GF-D8 (cell line): ENCODE measurements around the gene ABCC11.
A peak's percentile ranks its signal among the peaks of the same experiment; 100 is the strongest.
"Not testable (repeated sequence)": the region's sequence is repeated elsewhere in the genome, so short reads cannot be mapped to it uniquely, and the experiment has no call there.

Experiments
- DNase-seq: peaks from one replicate; lab custom pipeline; 2025; lab: John Stamatoyannopoulos, UW

The ABCC11 gene

DNA sequence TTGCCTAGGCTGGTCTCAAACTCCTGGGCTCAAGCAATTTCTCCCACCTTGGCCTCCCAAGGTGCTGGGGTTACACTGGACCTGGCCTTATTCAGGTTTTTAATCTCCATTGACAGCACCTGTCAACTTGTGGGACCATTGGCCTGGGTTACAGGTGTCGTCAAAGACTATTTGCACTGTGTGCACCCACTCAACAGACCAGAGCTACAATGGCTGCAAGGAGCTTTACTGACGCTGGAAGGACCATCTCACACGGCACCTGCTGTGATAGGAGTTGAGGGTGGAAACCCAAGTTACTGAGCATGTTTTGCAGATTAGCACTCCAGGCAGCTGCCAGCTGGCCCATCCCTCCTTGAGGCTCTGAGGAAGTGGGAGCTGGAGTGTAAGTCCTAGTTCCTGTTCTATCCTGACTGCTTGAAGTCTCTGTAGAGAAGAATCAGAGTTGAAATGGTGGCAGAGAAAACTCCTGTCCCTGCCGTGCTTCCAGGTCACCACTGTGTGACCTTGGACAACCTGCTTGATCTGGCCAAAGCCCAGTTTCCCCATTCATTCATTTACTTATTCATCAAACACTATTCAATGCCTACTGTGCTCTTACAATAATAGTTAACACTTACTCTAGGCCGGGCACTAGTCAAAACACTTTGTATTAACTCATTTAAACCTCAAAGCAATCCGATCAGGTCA, 45.7 kb downstream of the ABCC11 start:
- no peak for DNase-seq

DNA sequence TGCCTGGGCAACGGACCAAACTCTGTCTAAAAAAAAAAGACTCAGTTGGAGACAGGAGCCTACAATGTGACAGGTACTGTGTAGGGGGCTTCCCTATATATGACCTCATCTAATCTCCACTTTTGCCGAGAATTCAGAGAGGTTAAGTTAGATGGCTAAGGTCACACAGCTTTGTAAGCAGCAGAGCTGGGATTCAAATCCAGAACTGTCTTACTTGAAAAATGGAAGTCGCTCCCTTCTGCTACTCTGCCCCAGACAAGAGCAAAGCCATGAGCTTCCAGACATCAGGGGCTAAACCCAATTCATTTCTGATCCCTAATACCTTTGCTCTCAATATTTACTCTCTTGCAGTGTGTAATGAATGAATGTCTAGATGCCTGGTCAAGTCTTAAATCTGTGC, 50.0 kb downstream of the ABCC11 start:
- no peak for DNase-seq

DNA sequence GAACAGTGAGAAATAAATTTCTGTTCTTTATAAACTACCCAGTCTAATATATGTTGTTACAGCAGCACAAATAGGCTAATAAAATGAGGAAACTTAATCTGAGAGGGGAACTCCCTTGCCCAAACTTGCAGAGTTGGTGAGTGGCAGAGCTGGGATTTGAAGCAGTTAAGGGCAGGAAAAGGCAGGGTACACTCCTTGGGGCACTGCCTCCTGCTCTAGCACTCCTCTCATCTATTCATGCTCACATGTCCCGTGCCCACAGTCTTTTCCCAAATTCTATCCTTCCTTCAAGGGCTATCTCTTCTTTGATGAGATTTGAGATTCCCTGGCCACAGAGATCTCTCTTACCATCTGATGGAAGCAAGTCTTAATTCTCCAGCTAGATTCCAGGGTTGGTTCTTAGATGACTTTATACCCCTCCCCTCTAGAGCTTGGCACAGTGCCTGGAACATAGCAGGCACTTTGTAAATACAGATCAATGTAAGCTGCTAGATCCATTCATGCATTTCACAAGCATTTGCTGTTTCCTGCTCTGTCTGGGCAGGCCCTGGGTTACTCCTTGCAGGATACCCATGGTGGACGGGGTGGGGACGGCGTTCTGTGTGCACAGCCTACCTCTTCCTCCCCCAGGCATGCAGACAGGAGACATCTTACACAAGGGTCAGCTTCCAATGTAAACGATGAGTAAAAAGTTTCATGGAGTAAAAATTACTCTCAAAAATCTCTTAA, 52.3 kb downstream of the ABCC11 start:
- DNase-seq, result no peak

DNA sequence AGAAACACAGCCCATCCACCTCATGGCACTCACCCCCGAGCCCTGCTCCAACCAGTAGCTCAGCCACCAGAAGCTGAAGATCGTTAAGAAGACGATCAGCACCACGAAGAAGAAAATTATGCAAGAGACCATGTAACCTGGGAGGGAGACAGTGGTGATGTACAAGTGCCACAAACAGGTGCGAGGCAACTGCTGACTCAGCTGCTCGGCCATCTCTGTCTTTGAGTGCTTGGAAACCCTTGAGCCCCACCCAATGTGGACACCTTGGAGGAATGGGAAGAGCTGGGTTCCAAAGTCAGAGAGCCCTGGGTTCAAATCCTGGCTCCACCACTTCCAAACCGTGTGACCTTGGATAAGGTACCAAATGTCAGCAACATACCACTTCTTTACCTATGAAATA, 53.5 kb downstream of the ABCC11 start:
- DNase-seq, result no peak

DNA sequence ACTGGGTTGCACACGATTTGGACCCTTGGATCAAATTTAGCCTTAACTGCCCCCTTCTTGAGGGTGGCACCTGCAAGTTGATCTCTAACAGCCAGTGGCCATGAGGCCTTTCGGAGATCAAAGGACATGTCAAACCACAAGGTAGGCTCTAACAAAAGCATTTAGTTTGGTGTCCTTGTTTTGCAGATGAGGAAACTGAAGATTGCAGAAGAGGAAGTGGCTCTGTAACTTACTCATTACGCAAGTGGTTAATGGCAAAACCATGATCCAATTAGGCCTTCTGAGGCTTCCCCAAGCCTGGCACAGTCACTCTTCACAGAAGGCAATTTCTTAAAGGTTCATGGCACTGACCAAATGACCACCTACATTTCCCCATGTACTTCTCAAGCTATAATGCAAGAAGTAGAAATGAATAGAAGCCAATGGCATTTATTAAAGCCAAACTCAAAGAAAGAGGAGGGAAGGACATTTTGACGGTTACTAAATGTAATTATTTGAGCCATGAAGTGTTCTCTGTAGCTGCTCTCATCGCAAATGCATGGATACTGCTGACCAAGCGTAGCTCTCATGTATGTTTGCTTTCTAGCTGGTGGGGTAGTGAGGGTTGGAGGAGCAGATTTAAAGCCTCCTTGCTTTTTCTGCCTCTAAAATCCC, 58.8 kb downstream of the ABCC11 start:
- peak; percentile 89 for DNase-seq

DNA sequence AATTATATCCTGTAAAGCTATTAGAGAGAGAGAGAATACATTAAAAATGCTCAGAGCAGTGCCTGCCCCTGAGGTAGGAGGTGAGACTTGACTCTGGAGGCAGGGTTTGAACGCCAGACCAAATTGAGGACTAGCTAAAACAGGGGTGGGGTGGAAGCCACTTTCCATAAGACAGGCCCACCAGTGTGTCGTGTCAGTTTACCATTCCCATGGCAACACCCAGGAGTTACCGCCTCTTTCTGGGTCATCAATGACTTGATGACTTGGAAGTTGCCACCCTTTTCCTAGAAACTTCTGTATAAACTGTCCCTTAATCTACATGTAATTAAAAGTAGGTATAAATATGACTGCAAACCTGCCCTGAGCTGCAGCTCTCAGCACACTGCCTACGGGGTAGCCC, 59.6 kb downstream of the ABCC11 start:
- no peak for DNase-seq

DNA sequence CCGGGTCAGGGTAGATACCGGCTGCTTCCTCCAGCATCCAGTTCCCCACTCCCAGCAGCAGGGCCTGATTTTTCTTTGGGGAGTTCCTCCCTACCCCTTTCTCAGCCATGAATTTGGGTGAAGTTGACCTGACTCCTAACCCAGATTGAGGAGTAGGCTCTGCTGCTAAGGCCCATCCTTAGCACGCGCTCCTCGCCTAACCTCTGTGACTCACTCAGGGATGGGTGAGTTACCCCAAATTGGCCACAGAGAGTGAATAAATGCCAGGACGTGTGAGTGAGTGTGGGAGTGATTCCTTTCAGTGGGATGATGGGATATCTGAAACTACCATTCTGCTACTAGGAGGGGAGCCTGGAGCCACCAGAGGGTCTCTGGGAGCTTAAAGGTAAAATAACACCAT, 62.7 kb downstream of the ABCC11 start:
- no peak for DNase-seq

DNA sequence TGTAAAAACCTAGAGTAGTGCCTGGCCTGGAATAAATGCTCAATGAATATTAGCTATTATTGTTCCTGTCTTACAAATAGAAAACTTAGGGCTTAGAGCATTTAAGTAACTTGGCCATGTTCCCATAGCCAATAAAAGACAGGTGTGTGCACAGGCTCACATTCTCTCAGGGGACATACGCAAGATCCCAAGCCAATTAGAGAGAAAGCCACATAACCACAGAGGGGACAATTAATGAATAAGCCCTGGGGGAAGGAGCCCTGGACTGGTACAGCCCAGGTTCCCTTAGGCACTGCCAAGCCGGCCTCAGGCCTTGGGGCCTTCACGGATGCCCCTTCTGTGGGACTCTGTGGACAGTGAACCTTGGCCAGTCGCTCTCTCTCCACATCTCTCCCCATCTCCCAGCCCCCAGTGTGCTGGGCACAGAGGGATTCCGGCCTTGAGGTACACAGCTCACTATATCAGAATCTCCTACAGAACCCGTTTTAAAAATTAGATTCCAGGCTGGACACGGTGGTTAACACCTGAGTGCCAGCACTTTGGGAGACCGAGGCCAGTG, 64.3 kb downstream of the ABCC11 start:
- DNase-seq, result no peak

DNA sequence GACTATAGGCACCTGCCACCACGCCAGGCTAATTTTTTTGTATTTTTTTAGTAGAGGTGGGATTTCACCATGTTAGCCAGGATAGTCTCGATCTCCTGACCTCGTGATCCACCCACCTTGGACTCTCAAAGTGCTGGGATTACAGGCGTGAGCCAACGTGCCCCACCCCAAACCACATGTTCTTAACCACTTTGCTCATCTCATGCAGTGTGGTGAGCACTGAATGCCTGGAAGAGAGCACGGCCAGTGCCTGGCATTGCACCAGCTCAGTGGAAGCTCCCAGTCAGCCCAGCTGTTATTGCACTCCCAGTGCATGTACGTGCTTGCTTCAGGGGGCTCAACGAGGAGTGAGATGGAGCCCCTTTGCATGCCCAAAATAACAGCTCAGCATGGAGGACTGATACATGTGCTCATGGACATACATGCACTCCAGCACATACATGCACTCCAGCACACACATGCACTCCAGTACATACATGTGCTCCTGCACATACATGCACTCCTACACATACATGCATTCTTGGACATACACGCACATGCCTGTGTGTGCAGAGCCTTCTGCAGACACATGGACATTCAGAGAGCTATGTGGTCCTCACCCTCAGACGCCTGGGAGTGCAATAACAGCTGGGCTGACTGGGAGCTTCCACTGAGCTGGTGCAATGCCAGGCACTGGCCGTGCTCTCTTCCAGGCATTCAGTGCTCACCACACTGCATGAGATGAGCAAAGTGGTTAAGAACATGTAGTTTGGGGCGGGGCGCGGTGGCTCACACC, 65.4 kb downstream of the ABCC11 start:
- not testable (repeated sequence) for DNase-seq

DNA sequence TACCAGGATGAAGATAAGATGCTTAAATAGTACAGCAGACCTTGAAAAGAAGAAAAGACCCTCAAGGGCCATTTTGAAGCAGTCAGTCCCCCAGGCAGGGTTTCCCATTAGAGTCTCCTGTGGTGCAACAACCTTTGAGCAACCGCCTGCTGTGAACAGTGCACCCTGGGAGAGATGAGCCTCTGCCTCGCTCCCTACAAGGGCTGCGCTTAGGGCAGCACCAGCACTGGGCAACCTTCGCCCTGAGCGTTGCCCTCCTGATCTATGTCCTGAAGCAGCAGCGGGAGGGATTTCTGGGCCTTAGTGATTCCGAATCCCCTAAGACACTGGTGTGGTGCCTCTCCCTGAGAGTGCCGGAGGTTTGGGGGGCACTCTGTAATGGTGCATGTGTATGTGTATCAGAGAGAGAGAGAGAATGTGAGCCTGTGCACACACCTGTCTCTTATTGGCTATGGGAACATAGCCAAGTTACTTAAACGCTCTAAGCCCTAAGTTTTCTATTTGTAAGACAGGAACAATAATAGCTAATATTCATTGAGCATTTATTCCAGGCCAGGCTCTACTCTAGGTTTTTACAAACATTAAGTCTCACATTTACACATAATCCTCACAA, 66.4 kb downstream of the ABCC11 start:
- no peak for DNase-seq

DNA sequence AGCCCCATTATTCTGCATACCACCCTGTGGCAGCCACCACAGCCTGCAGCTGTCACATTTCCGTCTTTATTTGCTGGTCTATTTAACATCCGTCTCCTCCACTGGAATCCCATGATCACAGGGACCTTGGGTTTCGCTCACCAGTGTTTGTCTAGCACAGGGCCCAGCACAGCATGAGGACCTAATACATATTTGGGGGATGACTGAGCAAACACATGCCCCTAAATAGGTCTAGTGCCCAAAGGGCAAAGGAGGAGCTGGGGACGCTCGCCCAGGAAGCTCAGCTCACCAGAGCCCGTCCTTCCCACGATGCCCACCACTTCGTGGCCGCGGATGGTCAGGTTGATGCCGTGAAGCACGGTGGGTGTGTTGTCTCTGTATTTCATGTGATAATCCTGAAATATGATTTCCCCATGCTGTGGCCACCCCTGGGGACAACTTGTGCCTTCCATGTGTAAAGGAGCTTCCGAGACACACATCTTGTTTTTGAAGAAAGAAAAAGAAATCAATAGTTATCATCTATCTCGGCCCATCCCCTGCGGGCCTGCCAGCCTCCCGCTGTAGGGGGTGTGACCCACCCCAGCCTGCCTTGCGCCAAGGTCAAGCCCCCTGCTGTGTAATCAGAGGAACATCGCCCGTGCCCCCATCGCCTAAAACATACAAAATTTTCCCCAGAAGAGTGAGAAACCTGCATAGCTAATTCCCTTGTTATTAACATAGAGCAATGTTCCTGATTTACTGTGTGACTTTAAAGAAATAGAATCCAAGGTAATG, 70.5 kb downstream of the ABCC11 start:
- no peak for DNase-seq

DNA sequence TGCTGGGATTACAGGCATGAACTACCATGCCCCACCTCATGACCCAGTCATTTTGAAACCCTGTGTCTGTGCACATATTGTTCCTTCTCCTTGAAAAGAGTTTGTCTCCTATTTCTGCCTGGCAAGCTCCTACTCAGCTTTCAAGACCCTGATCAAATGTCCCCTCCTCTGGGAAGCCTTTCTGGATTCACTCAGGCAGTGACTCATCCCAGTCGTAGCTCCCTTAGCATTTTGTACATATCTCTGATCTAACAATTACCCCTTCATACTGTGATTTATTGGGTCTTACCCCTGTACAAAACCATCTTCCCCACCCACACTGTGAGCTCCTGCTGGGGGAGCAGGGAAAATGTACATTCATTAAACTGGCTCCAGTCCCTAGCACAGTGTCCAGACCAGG, 73.5 kb downstream of the ABCC11 start:
- no peak for DNase-seq

DNA sequence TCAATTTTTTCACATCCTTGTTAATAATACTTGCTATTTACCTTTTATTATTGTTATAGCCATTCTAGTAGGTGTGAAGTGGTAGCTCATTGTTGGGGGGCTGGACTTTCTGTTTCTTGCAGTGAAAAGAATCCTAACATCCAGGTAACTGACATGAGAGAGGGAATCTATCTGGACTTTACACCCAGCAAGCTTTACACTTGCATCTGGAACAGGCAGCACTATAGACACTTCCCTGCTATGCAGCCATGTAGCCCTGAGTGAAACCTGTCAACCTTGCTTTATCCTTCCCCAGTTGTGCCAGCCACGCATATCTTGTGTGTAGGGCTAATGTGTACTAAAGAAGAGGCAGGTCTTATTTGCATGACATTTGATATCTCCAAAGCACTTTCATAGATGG, 74.7 kb downstream of the ABCC11 start:
- DNase-seq, result no peak

DNA sequence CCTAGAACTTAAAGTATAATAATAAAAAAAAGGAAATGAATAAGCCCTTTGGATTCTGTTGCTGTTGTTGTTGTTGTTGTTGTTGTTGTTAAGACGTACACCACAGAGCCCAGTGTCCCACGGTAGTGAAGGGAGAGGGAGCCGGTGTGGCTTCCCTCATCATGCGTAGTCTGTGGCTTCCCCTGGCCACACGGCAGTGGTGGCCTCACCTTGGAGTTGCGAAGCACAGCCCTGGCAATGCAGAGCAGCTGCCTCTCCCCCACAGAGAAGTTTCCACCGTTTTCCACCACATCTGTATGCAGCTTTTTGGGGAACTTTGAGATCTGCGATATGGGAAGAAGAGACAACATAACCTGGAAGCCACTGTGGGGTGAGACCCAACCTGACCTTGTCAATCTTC, 77.4 kb downstream of the ABCC11 start:
- DNase-seq, result no peak

DNA sequence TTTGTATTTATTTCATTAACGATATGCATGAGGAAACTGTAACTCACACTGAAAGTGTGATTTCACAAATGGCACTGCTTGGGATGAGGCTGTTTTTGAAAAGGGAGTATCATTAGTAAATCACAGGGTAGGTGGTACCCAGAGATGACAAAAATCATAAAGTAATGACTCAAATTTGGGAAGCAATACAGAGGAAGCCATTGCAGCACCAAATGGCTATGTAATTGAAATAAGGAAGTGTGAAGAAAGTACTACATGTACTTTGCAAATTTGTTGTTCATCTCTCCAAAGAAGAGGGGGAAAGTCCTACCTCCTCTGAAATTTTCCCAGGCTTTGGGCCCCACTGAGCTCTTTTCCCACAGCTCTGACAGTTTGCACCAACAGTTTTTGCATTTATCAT, 79.3 kb downstream of the ABCC11 start:
- DNase-seq, result no peak

DNA sequence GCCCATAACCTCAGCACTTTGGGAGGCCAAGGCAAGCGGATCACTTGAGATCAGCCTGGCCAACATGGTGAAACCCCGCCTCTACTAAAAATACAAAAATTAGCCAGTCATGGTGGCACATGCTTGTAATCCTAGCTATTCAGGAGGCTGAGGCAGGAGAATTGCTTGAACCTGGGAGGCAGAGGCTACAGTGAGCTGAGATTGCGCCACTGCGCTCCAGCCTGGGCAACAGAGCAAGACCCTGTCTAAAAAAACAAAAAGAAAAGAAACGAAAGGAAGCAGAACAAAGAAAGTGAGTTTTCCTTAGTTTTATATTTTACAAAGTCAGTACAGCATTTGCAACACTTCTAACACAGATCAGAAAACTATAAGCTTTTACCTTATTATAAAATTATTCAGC, 80.7 kb downstream of the ABCC11 start:
- DNase-seq, result not testable (repeated sequence)

DNA sequence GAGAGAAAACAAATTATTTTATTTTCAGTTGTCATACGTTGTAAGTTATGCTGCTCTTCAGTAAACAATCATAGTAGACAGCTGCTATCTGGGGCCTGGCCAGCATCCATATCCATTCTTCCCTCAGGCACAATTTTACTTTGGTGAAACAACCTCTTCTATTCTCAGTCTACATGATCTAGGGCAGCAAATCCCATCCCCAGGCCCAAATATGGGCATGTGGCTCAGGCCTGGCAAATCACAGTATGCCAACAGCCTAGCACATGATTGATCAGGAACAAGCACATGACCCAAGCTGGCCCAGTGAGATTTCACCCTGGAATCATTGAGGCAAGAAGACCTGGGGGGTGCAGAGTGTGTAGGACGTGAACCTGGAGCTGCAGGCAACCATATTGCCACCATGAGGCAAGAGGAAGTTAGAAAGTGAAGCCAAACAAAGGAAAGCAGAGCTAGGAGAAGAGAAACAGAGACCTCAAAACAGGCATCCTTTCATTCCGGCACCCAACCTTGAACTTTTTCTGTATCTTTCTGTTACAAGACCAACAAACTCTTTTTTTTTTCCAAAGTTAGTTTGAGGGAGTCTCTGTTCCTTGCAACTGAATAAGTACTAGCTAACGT, 81.3 kb downstream of the ABCC11 start:
- DNase-seq, result no peak

DNA sequence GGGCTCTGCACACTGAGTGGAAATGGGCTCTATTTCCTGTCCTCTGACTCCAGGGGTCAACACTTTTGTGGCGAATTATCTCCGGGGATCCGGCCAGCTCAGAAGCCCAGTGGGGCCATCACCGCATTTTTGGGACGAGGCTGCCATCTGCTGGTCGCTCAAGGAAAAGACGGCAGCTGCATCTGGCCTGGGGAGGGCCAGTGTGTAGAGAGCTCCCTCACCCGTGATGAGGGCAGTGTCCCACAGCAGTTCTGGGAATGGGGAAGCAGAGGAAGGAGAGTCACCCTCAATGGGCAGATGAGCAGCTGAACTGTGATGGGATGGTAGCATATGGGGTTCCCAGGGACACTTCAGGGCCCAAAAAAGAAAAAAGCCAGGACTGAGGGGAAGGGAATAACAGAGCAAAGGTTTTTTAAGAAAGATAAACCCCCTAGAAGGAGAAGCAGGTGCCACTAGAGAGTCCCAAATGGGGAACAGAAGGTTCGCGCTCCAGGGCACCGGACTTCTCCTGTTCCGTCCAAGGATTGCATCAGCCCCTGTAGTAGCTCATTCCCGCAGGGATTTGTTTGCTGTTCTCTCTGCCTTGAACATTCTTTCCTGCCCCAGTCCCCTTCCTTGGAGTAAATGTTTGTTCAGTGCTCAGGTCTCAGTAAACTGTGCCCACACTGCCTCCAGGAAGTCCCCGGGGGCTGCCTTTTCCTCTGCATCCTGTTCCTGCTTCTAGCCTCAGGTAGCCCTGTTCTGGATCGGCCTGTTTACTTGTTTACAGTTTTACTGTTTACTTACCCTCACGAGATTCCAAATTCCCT, 82.2 kb downstream of the ABCC11 start:
- no peak for DNase-seq

DNA sequence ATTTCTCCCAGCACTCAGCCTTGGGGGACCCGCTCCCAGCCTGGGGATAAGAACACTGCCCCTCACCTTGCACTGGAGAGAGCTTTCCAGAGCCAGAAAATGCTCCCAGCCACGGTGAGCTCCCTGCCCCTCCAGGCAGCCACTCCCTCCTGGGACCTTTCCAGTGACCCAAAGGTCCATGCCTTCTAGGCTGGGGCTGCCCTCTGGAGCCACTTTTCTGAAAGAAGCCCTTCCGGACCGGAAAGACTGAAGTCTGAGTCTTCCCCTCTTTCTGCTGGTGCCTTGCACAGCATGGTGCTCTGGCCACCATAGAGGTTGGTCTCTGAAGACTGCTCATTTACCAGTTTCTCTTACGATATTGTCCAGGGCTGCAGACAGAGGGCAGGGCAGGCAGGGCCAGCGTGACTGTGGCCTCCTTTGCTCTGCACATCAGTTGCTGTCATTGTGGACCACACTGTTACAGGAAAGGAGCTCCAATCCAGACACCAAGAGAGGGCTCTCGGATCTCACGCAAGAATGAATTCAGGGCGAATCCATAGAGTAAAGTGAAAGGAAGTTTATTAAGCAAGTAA, 84.4 kb downstream of the ABCC11 start:
- no peak for DNase-seq
